Right ventricle myocardium inferior (tissue), 1 donor: ENCODE data around the gene NR2E1. TPM values are rescaled to one million over a fixed set of nuclear protein-coding genes. Genes with fewer than 3 reads are reported as not detected.

Source experiments
- ATAC-seq: fragments of 200-7000 bp; cut with Tn5 transposase; one replicate; pipeline ENCODE4 v1.9.1; 2020; ENCODE audit warnings: mild to moderate bottlenecking, moderate library complexity
- DNase-seq: peaks from one replicate; pipeline ENCODE4 v3.0.0; 2021; ENCODE audit errors: missing footprints
- intact Hi-C: fragments of 100-400 bp; cut with DNase I; formaldehyde crosslinking; loops from one replicate; pipeline ENCODE4 v1.11.0; 2022
- total RNA-seq: library from RNA; stranded (reverse); fragmentation: NEBNext Ultra II Directional; extraction: Animal tissue kit (Norgen Biotek cat#: 25700); gene quantifications from one replicate; pipeline ENCODE4 v1.2.1, GENCODE V29; 2021
- donor health status: DM: no; HTN: yes; CAD: no; lungs with severe emphysema.

Gene NR2E1
- total RNA-seq, 1 donor from 2014 or later: not detected

DNA sequence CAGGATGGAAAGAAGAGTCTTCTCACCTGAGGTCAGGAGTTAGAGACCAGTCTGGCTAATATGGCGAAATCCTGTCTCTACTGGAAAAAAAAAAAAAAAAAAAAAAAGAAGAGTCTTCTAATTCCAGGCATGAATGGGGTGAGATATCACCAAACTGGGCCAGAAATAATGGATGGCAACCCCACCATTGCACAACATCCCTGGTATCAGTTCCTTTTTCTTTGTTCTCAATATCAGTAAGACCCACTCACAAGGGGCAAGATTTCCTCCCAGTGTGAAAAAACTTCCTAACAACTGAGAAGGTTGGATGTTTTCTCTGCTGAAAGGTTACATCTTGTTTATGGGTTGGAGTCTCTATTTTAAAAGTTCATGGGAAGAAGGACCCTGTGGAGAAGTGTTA is 23.6 kb upstream of the NR2E1 start:
- ATAC-seq: no peak

GRCh38 chr6:108145639-108146038 is 20.2 kb upstream of the NR2E1 start:
- intact Hi-C loops: no loop called here
- ATAC-seq: no peak
- DNase-seq: no peak

More for the DNA sequence above, 23.6 kb upstream of the NR2E1 start:
- intact Hi-C loops: no loop called here
- DNase-seq: no peak

GRCh38 chr6:108152446-108152845 is 13.4 kb upstream of the NR2E1 start:
- intact Hi-C loops: no loop called here
- DNase-seq: no peak
- no peak for ATAC-seq

- ATAC-seq (no peak), DNase-seq (no peak)
Measured at GRCh38 chr6:108156180-108156937, 9.5 kb upstream of the NR2E1 start.

DNA sequence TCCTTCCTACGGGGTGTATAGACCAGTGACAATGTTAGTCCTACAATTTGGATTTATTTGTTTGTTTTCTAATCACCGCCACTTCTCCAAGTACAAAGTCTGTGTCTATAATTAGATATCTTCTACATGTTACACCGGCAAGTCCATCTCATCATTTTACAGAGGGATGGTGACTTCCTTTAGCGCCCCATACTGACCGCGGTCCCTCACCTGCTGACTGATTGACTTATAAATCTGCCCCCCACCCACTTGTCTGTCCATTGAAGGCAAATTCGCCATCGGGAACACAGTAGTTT is 8.9 kb upstream of the NR2E1 start:
- intact Hi-C loops: no loop called here
- ATAC-seq: no peak
- no peak for DNase-seq

More at GRCh38 chr6:108156180-108156937, 9.5 kb upstream of the NR2E1 start:
- intact Hi-C loops: no loop called here

DNA sequence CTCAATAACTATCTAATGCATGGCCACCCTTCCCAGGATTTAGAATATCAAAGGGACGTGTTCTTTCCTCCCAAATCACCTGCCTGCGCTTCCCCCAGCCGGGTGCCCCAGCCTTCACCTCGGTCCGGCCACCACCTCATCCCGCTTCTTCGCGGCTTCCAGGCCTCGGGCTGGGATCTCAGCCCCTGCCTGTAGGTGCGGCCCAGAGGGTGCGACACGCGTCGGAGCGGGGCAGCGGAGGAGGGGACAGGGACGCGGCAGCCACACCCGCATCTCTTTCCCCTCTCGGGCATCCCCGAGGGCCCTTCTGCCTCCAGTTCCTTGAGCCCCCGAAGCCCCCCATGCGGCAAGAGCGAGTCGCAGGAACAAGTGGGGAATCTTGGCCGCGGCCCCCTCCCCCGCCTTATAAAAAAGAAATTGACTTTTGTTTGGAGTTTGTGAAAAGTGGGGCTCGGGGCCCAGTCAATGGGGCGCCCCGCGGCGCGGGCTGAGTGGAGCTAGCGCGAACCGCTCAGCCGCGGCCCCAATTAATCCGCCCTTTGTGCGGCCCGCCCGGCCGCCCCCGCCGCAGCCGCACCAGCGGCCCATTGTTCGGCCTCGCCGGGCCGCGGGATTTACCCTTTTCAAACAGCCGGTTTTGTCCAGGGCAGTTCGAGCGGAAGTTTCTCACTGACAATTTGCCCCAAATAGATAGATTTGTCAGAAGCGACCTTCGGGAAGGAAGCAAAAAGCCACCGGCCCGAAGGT is 8.4 kb upstream of the NR2E1 start:
- DNase-seq: no peak
- no peak for ATAC-seq
- intact Hi-C loops: no loop called here

DNA sequence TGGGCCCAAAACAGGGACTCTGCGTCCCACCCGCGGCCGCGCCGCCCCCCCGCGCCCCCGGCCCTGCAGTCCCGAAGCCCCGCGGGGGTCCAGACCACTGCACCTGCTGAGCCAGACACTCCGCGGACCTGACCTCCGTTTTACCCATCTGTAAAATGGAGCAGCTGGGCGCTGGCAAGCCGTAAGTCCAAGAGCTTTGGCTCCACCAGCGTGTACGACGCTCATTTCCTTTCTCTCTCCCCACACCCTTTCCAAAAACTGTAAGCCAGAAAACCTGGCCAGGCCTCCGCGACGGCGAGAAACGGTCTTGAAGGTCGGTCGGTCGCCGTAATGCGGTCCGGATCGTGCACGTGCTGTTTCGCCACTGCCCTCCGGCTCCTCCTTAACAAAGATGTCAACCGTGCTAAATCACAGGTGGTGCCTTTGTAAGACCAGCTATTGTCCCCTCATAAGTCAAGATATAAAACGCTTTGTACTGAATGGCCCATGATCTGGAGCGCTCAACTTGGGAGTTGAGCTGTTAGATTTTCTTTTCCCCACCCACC is 7.8 kb upstream of the NR2E1 start:
- DNase-seq: no peak
- intact Hi-C loops: no loop called here
- no peak for ATAC-seq

DNA sequence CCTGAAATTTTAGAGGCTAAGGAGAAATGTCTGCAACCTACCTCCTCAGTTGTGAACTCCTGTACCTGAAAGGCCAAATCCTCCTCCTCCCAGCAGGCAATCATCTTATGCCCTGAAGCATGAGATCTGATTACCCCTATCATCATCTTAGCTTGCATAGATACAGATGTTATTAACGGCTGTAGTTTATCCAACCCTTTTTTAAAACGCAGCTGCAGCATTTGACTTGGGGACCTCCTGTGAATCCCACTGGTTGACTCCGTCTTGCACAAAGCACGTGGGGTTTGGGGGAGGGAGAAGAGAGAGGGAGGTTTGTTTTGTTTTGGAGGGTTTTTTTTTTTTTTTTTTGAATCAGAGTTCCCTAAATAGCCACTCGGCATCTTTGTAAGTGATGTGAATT is 5.8 kb upstream of the NR2E1 start:
- DNase-seq (no peak), ATAC-seq (no peak)
- intact Hi-C loops: no loop called here

DNA sequence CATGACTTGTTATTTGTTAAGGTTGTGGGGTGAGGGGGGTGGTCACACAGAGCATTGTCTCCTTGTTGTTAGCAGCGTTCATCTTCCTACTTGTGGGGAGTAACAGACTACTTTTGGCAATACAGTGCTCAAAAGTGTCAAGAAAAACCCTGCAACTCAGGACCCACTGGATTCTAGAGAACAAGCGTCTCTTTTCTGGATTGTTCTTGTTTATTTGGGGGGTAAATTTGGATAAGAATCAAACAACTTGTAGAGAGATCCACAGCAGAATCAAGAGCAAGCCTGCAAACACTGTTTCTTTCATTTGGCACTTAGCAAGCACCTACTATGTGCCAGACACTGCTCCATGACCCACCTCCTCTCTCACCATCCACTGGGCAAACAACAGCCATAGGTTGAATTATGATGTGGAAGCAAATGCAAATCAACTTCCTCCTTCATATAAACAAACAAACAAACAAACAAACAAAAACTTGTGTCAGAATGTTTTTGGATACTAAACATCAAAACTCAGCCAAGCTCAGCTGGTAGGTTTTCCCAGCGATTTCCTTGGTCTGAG is 4.0 kb upstream of the NR2E1 start:
- ATAC-seq: no peak
- DNase-seq: no peak
- intact Hi-C loops: no loop called here

- ATAC-seq (no peak), DNase-seq (no peak)
- intact Hi-C loops: no loop called here
Measured at GRCh38 chr6:108163267-108163643, 2.6 kb upstream of the NR2E1 start.

GRCh38 chr6:108163644-108164542 is 1.9 kb upstream of the NR2E1 start:
- DNase-seq (no peak), ATAC-seq (no peak)
- intact Hi-C loops: no loop called here

GRCh38 chr6:108164543-108164814 is 1.3 kb upstream of the NR2E1 start:
- intact Hi-C loops: no loop called here
- no peak for ATAC-seq
- no peak for DNase-seq

DNA sequence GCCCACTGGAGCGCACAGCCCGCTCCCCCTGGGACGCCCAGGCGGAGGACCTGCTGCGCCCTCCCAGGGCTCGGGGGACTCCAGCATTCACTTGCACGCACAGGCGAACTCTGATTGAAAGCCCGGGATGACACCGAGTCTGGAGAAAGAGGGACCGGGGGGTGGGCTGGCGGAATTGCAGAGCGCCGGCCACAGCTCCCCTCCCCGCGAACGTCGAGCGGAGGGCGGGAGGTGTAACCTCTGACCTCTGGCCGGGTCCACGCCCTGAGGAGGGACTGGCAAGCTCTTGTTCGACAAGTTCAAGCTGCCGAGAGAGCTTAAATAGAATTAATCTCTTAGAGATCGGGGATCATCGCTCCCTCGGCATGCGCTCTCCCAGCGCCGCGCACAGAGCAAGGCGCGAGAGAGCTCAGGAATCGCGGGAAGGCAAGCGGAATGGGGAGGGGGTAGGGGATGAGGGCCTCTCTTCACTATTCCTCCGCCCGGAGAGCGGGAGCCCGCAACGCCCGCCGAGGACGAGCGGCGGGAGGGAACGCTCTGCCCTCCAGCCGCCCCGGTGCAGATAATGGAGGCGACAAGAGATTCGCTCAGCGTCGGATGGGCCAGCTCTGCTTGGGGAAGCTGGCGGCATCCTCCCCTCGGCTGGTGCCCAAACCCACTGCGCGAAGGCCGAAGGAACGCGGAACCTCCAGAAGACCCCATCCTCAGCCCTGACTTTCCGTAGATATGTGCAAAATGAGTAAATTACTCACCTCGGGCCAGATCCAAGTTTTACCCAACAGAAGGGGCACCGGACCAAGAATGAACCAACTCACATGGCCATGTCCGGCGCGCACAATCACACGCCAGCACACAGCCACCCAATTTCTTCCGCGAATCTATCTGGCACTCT is 761 bp upstream of the NR2E1 start:
- ATAC-seq (no peak), DNase-seq (no peak)
- intact Hi-C loops: no loop called here

GRCh38 chr6:108166664-108167448 is 1.0 kb downstream of the NR2E1 start:
- DNase-seq: no peak
- ATAC-seq: no peak
- intact Hi-C loops: no loop called here

- intact Hi-C loops: no loop called here
- ATAC-seq: no peak
- no peak for DNase-seq
Measured at GRCh38 chr6:108167449-108168089, 1.7 kb downstream of the NR2E1 start.

DNA sequence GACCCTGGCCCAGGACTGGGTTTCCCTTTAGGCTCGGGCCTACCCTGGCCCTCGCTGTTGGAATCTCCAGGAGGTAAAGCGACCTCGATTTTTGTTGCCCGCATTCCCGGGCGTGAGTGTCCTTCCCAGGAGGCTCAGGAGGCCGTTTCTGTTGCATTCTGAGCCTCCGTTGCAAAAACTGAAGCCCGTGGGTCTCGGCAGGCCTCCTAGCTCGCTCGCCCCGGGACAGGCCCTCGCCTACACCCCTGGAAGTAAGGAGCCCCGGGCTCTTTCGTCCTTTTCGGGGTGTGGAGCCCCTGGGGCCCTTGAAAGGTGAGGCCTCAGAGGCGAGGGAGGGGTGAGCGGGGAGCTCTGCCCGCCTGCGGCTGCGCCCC is 2.3 kb downstream of the NR2E1 start:
- no peak for DNase-seq
- ATAC-seq: no peak
- intact Hi-C loops: no loop called here
